ENCODE results near the gene SDF2L1.
"Not testable (repeated sequence)": the region's sequence is repeated elsewhere in the genome, so short reads cannot be mapped to it uniquely, and the experiment has no call there.

The SDF2L1 gene, protein sequence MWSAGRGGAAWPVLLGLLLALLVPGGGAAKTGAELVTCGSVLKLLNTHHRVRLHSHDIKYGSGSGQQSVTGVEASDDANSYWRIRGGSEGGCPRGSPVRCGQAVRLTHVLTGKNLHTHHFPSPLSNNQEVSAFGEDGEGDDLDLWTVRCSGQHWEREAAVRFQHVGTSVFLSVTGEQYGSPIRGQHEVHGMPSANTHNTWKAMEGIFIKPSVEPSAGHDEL

GRCh38 chr22:21641789-21642583, at the start of gene SDF2L1:
SDF2L1 (plus strand) TSS chr22:21642302; CDS start chr22:21642337, 35 bp downstream.
- DNase-seq: peak; percentile 99

DNA sequence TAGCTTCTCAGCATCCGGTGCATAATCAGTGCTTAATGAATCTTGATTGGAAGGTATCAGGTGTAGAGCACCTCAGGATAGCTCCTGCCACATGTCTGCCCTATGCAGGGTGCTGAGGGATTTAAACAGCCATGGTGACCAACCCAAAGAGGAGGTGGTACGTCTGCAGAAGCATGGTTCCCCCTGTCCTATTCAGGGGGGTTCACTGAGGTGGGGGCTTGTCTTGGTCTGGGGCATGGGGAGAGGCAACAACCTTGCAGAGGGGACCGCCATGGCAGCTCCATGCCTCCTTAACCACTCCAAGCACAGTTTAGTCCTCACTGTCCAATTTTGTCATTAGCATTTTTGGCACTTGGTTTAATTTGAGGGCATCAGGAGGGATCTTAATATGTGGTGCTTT, 49.7 kb upstream of the SDF2L1 start:
- DNase-seq: no peak

DNA sequence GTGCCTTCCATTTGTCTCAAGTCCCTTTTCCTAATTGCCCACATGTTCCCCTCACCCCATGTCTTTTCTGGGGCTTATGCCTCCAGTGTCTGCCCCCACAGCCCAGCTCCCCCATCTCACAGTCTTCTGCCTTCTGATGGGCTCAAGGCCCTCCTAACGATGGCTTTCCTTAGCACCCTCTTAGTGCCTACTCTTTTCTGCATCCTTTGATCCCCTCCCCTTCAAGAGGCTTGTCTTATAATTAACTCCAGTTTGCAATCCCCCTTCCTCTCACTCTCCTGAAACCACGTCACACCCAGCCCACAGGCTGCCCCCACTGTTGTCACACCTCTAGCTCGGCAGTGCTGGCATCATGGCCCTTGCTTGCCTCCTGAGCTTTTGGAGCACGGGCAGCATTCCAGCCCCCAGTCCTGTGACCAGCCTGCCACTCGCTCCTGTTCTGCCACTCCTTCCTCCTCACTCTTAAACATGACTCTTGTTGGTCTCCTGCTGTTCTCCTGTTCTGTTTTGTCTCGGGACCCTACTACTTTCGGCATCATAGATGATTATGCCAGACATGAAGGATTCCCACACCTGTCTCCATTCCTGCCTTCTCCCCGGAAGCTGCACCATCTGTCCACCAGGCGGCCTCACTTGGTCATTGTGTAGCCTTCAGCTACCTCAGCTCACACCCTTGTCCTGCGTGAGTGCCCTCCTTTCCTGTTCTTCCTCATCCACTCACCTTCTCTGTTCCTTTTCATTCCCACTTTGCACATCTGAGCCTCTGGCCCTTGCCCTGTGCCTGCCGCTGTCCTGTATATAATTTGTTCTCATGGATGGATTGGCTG, 48.5 kb upstream of the SDF2L1 start:
- no peak for DNase-seq

DNA sequence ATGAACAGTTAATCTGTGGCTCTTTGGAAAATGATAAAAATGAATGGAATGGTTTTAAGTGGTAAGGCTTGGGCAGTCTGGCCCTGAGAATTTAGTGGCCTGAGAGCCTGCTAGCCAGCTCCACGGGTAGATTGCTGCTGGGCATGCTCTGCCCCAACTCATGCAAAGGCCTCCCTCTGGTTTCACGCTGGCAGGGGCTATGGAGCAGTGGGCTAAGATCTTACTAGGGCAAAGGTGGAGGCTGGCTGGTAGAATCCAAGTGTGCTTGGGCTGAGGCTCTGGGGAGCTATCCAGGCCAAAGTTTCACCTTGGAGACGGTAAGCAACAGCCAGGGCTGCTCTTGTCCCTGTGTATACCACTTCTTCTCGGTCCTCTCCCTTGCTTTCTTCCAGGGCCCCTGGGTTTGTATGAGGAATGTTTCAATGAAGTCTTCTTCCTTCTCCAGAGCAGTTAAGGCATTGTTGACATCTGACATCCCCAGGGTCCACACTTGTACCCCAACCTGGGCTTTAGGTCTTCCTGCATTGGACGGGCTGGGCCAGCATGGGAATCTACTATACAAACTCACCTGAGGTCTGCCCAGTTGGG, 47.1 kb upstream of the SDF2L1 start:
- DNase-seq: no peak

DNA sequence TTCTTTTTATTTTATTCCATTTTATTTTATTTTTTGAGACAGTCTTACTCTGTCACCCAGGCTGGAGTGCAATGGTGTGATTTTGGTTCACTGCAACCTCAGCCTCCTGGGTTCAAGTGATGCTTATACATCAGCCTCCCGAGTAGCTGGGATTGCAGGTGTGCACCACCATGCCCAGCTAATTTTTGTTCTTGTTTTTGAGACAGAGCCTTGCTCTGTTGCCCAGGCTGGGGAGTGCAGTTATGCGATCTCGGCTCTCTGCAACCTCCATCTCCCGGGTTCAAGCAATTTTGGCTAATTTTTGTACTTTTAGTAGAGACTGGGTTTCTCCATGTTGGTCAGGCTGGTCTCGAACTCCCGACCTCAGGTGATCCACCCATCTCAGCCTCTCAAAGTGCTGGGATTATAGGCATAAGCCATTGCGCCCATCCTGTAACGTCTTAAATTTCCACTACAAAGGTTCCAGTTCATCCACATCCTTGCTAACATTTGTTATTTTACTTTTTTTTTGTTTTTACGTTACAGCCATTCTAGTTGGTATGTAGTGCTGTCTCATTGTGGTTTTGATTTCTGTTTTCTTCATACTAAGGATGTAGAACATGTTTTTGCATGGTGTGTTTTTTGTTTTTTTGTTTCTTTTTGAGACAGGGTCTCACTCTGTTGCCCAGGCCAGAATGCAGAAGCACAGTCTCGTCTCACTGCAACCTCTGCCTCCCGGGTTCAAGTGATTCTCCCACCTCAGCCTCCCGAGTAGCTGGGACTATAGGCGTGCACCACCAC, 45.6 kb upstream of the SDF2L1 start:
- DNase-seq: not testable (repeated sequence)

- no peak for DNase-seq
These were observed 43.8 kb upstream of the SDF2L1 start for GRCh38 chr22:21598302-21598701.

DNA sequence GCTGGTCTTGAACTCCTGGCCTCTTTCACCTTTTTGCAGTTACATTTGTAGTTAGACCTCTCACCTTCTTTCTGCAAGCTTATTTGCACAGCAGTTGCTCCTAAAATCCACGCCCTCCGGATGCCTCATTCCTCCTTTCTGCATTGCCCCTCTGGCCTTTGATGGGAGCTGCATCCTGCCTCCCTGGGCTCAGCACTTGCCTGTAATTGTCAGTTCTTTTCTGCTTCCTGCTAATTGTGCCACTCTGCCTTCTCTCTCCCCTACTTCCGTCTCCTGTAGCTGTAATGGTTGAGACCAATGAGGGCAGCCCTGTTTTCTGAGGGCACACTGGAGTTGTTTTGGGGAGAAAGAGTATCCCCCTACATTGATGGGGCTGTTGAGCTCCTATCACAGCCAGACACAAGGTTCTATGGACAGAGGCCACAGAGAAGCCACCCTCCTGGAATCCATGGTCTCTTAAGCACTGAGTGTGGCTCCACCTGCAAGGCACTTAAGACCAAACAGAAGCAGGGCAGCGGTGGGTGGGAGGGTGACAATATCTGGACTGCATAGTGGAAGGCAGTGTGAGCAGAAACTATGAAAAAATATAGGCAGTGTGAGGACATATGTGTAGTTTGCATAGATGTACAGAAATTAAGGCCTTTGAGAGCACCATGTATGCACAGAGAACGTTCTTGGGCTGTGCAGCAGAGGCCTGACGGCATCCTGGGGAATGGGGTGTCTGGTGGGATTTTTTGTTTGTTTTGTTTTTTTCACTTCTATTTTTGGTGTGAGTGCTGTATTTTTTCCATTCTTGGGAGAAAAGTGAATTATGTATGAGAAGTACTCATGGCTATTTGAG, 42.8 kb upstream of the SDF2L1 start:
- no peak for DNase-seq

DNA sequence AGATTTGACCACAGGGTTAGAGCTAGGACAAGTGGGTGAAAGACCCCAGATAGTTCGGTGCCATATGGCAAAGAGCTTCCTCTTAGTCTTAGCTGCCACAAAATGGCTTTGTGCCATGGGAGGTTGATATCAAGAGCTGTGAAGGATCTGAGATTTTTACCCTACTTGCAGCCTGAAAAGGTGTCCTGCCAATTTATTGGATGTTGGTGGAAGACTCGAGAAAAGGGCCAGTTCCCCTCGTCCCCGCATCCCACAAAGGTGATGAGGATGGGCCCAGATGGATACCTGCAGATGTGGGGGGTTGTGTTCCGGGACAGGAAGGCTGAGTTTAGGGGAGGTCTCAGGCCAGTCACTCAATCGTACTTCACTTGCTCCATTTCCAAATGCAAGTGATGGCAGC, 39.5 kb upstream of the SDF2L1 start:
- no peak for DNase-seq

DNA sequence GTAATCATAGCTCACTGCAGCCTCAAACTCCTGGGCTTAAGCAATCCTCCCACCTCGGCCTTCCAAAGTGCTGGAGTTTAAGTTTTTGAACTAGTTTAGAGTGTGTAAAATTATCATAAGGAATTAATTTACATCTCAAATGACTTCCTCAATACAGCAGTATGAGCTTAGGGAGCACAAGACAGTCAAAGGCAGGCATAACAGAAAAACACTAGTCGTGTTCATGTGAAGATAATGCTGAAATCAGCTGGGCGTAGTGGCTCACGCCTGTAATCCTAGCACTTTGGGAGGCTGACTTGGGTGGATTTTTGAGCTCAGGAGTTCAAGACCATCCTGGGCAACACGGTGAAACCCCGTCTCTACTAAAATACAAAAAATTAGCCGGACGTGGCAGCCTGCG, 38.1 kb upstream of the SDF2L1 start:
- DNase-seq: no peak

DNA sequence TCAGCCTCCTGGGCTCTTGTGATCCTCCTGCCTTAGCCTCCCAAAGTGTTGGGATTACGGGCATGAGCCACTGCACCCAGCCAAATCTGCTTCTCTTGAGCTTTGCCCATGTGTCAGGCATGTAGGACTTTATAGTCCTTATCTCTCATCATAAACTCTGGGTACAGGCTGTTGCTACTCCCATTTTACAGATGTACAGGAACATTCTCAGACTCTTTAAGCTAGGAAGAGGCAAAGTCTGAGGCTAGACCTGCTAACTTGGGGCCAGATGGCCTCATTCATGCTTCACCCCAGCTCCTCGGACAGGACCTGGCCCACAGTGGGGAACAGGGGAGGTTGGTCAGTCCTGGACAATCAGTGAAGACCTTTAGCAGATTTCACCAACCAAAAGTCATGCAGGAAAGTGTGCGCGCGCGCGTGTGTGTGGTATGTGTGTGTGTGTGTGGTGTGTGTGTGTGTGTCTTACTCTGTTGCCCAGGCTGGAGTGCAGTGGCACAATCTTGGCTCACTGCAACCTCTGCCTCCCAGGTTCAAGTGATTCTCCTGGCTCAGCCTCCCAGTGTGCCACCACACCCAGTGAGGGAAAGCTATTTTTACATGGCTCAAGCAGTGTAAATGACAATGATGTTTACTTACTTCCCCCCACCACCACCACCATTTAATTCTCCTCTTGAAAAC, 36.1 kb upstream of the SDF2L1 start:
- DNase-seq: no peak

DNA sequence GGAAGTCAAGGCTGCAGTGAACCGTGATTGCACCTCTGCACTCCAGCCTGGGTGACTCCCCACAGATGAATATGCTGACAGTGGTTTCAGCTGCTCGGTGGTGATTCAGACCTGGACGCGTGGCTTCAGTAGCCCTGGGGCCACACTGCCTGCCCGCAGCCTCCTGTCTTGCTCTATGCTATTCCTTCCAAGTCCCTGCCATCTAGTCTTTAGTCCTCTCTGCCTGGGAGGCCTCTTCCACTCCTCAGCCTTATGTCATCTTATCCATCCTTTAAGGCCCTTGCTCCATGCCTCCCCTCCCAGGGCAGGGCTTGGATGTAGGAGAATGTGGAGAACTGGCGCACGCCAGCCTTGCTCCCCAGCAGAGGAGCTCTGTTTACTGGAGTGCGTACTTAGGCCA, 35.3 kb upstream of the SDF2L1 start:
- DNase-seq: no peak

DNA sequence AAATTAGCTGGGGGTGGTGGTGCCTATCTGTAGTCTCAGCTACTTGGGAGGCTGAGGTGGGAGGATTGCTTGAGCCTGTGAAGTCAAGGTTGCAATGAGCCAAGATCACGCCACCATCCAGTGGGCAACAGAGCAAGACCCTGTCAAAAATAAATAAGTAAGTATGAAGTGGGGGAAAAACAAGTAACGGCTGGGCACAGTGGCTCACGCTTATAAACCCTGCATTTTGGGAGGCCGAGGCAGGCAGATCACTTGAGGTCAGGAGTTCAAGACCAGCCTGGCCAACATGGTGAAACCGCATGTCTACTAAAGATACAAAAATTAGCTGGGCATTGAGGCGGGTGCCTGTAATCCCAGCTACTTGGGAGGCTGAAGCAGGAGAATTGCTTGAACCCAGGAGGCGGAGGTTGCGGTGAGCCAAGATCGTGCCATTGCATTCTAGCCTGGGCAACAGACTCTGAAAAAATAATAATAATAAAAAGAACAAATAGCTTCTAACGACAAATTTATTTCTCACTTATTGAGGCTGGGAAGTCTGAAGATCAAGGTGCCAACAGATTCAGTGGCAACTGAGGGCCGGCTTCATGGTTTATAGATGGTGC, 32.4 kb upstream of the SDF2L1 start:
- not testable (repeated sequence) for DNase-seq

GRCh38 chr22:21611210-21611977, 30.7 kb upstream of the SDF2L1 start:
- DNase-seq: no peak

DNA sequence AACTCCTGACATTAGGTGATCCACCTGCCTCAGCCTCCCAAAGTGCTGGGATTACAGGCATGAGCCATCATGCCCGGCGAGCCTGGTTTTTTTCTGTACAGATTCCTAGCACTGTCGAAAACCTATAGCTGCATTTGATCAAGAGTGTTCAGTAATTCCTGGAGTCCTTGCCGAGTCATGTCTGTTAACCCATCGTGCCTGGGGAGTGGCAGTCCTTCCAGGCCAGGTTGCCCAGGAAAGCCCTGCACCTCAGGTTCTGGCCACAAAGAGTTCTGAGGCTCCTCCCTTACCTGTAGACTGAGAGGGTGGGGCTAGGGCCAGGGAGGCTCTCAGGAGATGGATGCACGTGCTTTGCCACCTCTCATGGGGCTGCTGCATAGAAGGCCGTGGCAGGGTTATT, 29.2 kb upstream of the SDF2L1 start:
- no peak for DNase-seq

GRCh38 chr22:21613553-21614233, 28.4 kb upstream of the SDF2L1 start:
- DNase-seq: no peak

GRCh38 chr22:21615731-21616130, 26.4 kb upstream of the SDF2L1 start:
- DNase-seq: no peak

- DNase-seq: not testable (repeated sequence)
These were observed 24.8 kb upstream of the SDF2L1 start for GRCh38 chr22:21617337-21617736.

DNA sequence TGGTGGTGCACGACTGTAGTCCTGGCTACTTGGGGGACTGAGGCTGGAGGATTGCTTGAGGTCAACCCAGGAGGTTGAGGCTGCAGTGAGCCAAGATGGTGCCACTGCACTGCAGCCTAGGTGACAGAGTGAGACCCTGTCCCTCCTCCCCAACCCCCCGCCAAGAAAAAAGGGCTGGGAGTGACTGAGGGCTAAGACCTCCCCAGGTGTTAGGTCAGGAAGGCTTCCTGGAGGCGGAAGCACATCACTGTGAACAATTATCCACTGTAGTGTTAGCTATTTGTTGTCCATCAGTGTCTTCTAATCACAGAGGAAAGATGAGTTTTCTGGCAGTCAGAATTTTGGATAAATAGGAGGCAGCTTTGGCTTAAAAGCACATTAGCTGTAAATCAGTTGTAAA, 21.1 kb upstream of the SDF2L1 start:
- no peak for DNase-seq
